GM23338 (cell line): ENCODE results near the gene AHCY. TPM values are rescaled to one million over a fixed set of nuclear protein-coding genes. Genes with fewer than 3 reads are reported as not detected.
"Not testable (repeated sequence)": the region's sequence is repeated elsewhere in the genome, so short reads cannot be mapped to it uniquely, and the experiment has no call there.

Experiments
- ATAC-seq: fragments of 200-7000 bp; cut with Tn5 transposase; 3 replicates; pipeline ENCODE4 v1.9.1; 2020
- DNase-seq: peaks from one replicate; pipeline ENCODE4 v3.0.0-alpha.2; 2015; ENCODE audit warnings: low spot score
- H2AFZ ChIP-seq: fragments of 200-600 bp; sonication (generic); 2 replicates; pipeline ENCODE4 v1.8.0; 2016; ENCODE audit warnings: antibody characterized with exemption, mild to moderate bottlenecking, moderate library complexity
- H3F3A ChIP-seq: fragments of 200-600 bp; sonication (generic); replicated peaks from 2 replicates; pipeline ENCODE4 v1.8.0; 2017; ENCODE audit warnings: antibody characterized with exemption, mixed run types, low read depth
- H3K27ac ChIP-seq: fragments of 200-600 bp; sonication (generic); 2 replicates; pipeline ENCODE4 v1.6.1; 2016; ENCODE audit warnings: low read depth
- H3K27me3 ChIP-seq: fragments of 200-600 bp; sonication (generic); 2 replicates; pipeline ENCODE4 v1.8.0; 2016; ENCODE audit warnings: mild to moderate bottlenecking, mixed run types, moderate library complexity; ENCODE audit not compliant: insufficient read depth
- H3K36me3 ChIP-seq: fragments of 200-600 bp; sonication (generic); 2 replicates; pipeline ENCODE4 v1.8.0; 2016; ENCODE audit warnings: mild to moderate bottlenecking; ENCODE audit not compliant: insufficient read depth
- H3K4me1 ChIP-seq: fragments of 200-600 bp; sonication (generic); 2 replicates; pipeline ENCODE4 v1.8.0; 2016; ENCODE audit warnings: mild to moderate bottlenecking, moderate library complexity; ENCODE audit not compliant: insufficient read depth
- H3K4me2 ChIP-seq: fragments of 200-600 bp; sonication (generic); 2 replicates; pipeline ENCODE4 v1.7.1; 2017; ENCODE audit warnings: mixed run types
- H3K4me3 ChIP-seq: fragments of 200-600 bp; sonication (generic); 2 replicates; pipeline ENCODE4 v1.6.1; 2016; ENCODE audit warnings: mixed run types
- H3K79me2 ChIP-seq: fragments of 200-600 bp; sonication (generic); replicated peaks from 2 replicates; pipeline ENCODE4 v1.8.0; 2017; ENCODE audit warnings: mild to moderate bottlenecking; ENCODE audit not compliant: insufficient read depth
- H3K9me2 ChIP-seq: fragments of 200-600 bp; sonication (generic); 2 replicates; pipeline ENCODE4 v1.8.0; 2017; ENCODE audit not compliant: insufficient read depth
- H4K20me1 ChIP-seq: fragments of 200-600 bp; sonication (generic); replicated peaks from 2 replicates; pipeline ENCODE4 v1.8.0; 2017; ENCODE audit warnings: mild to moderate bottlenecking; ENCODE audit not compliant: insufficient read depth
- H3K27ac Mint-ChIP-seq: 2 replicates; pipeline ENCODE4 v1.8.0; 2020; ENCODE audit warnings: inconsistent platforms, mild to moderate bottlenecking, moderate library complexity, mixed read lengths
- H3K27me3 Mint-ChIP-seq: 3 replicates; pipeline ENCODE4 v1.8.0; 2022; ENCODE audit warnings: low read depth, mild to moderate bottlenecking, moderate library complexity, mixed read lengths, inconsistent platforms; ENCODE audit not compliant: insufficient read depth, poor library complexity
- H3K36me3 Mint-ChIP-seq: 3 replicates; pipeline ENCODE4 v1.8.0; 2021; ENCODE audit warnings: low read depth, mild to moderate bottlenecking, inconsistent platforms, moderate library complexity, mixed read lengths
- H3K4me1 Mint-ChIP-seq: 3 replicates; pipeline ENCODE4 v1.8.0; 2020; ENCODE audit warnings: mild to moderate bottlenecking, inconsistent platforms, mixed read lengths
- H3K4me3 Mint-ChIP-seq: 3 replicates; pipeline ENCODE4 v1.8.0; 2021; ENCODE audit warnings: moderate library complexity, mild to moderate bottlenecking, inconsistent platforms, mixed read lengths
- H3K9me3 Mint-ChIP-seq: 3 replicates; pipeline ENCODE4 v1.8.0; 2020; ENCODE audit warnings: moderate library complexity, mild to moderate bottlenecking, inconsistent platforms, mixed read lengths
- CREB1 ChIP-seq: fragments of 250-450 bp; sonication (Bioruptor Pico); IDR thresholded peaks from 2 replicates; pipeline ENCODE4 v1.5.0; 2020; ENCODE audit warnings: low read depth, mild to moderate bottlenecking, moderate library complexity
- ETS1 ChIP-seq: IDR thresholded peaks from 2 replicates; pipeline ENCODE4 v1.6.1; 2016; ENCODE audit warnings: antibody characterized with exemption
- JUNB ChIP-seq: IDR thresholded peaks from one replicate; pipeline ENCODE4 v1.6.1; 2016; ENCODE audit warnings: antibody characterized with exemption; ENCODE audit not compliant: unreplicated experiment
- NANOG ChIP-seq: IDR thresholded peaks from 2 replicates; pipeline ENCODE4 v1.6.1; 2016; ENCODE audit warnings: antibody characterized with exemption, borderline replicate concordance
- REST ChIP-seq: IDR thresholded peaks from one replicate; pipeline ENCODE4 v1.6.1; 2018; ENCODE audit warnings: antibody characterized with exemption; ENCODE audit not compliant: unreplicated experiment
- STAT1 ChIP-seq: IDR thresholded peaks from one replicate; pipeline ENCODE4 v1.6.1; 2016; ENCODE audit warnings: antibody characterized with exemption; ENCODE audit not compliant: unreplicated experiment
- ZNF331 ChIP-seq: fragments of 250-450 bp; sonication (Bioruptor Pico); IDR thresholded peaks from 2 replicates; pipeline ENCODE4 v1.5.0; 2020; ENCODE audit warnings: low read depth, mild to moderate bottlenecking, moderate library complexity
- ZNF462 ChIP-seq: fragments of 250-450 bp; sonication (Bioruptor Pico); IDR thresholded peaks from 2 replicates; pipeline ENCODE4 v1.5.0; 2020; ENCODE audit warnings: mild to moderate bottlenecking, moderate library complexity
- polyA plus RNA-seq: library from polyadenylated mRNA; unstranded; fragments of >200 nt; fragmentation: Nextera tagmentation; extraction: Ambion mirVana; gene quantifications from 2 replicates; pipeline ENCODE4 v1.2.1, GENCODE V29; 2016
- total RNA-seq: library from RNA; depleted of rRNA; stranded (reverse); fragments of >200 nt; shearing (Covaris generic); gene quantifications from 2 replicates; pipeline ENCODE4 v1.2.3, GENCODE V29; 2014
- TF ChIP-seq, protein P1 (sequence below), 2 experiments: fragments of 200-600 bp in 1 of 2; sonication (generic) in 1 of 2; conservative IDR thresholded peaks; 2 replicates each; pipeline versions ENCODE4 v1.5.1 to v1.6.1; 2016 to 2017; ENCODE audit warnings: antibody characterized with exemption in 2 of 2, low read depth in 2 of 2, mild to moderate bottlenecking in 2 of 2, moderate library complexity in 1 of 2

The AHCY gene
- total and polyA plus RNA-seq, 2 experiments from 2014 or later = 138 to 423 TPM

- H3K4me3 Mint-ChIP-seq, ATAC-seq, H2AFZ ChIP-seq, H3K9me2 ChIP-seq, H3K27ac Mint-ChIP-seq, DNase-seq, H3K27ac ChIP-seq, H3F3A ChIP-seq, H3K4me3 ChIP-seq, H3K27me3 ChIP-seq, H3K4me2 ChIP-seq, H3K9me3 Mint-ChIP-seq: not testable (repeated sequence)
- peaks cover 88% of the 10 kb centered on the region for H3K79me2 ChIP-seq
- H4K20me1 ChIP-seq = peaks cover 62% of the 10 kb centered on the region
- H3K4me1 ChIP-seq = peaks cover 18% of the 10 kb centered on the region
- Mint-ChIP-seq H3K27me3 (peaks cover 13% of the 10 kb centered on the region), H3K4me1 (peaks cover 19% of the 10 kb centered on the region), H3K36me3 (peaks cover 47% of the 10 kb centered on the region)
- TF ChIP-seq, protein P1, sequence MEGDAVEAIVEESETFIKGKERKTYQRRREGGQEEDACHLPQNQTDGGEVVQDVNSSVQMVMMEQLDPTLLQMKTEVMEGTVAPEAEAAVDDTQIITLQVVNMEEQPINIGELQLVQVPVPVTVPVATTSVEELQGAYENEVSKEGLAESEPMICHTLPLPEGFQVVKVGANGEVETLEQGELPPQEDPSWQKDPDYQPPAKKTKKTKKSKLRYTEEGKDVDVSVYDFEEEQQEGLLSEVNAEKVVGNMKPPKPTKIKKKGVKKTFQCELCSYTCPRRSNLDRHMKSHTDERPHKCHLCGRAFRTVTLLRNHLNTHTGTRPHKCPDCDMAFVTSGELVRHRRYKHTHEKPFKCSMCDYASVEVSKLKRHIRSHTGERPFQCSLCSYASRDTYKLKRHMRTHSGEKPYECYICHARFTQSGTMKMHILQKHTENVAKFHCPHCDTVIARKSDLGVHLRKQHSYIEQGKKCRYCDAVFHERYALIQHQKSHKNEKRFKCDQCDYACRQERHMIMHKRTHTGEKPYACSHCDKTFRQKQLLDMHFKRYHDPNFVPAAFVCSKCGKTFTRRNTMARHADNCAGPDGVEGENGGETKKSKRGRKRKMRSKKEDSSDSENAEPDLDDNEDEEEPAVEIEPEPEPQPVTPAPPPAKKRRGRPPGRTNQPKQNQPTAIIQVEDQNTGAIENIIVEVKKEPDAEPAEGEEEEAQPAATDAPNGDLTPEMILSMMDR (conservative IDR thresholded peaks at IDR 0.05; ENCODE audit: low read depth in 2 of 2) = peak; percentile 5 to 47; a peak in 2 of 4 replicates
- peak; percentile 31; the same call in 1 of the 2 replicates for TF ChIP-seq CREB1 (CRISPR knock-in tag)
- H3K36me3 ChIP-seq = peaks cover 15% of the 10 kb centered on the region
These were observed 4.8 kb downstream of the AHCY start for GRCh38 chr20:34298294-34298784.

DNA sequence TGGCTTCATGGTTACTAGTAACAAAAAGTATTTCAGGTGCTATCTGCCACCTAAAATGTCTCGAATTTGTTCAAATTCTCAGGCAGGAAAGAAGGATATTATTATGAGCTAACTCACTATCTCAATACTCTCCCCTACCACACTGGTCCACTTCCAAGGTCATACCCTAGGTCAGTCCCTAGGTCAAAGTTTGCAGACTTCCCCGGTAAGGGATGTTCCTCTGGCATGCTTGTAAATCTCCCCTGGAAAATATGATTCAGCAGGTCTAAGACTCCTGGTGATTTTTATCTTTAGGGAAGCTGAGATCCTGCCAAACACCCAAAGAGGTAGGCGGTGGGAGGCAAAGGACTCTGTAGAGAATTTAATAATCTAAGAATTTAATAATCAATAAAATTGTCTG is 6.7 kb downstream of the AHCY start:
- DNase-seq (no peak), ATAC-seq (no peak)
- Mint-ChIP-seq H3K27me3 (peaks cover 15% of the 10 kb centered on the region), H3K9me3 (no peaks in the 10 kb centered on the region), H3K4me1 (peaks cover 9% of the 10 kb centered on the region), H3K36me3 (peaks cover 57% of the 10 kb centered on the region), H3K4me3 (no peak overlapping the region), H3K27ac (no peak overlapping the region)
- Histone ChIP-seq H3F3A (0 out of 2 replicates have a peak, but pooled peaks cover 3% of the 10 kb centered on the region), H3K79me2 (peaks cover 75% of the 10 kb centered on the region), H3K4me3 (no peak overlapping the region), H3K27me3 (no peaks in the 10 kb centered on the region), H3K36me3 (peaks cover 27% of the 10 kb centered on the region), H3K9me2 (no peaks in the 10 kb centered on the region), H3K4me1 (peaks cover 11% of the 10 kb centered on the region), H2AFZ (no peak overlapping the region), H3K27ac (no peak overlapping the region), H4K20me1 (peaks cover 62% of the 10 kb centered on the region), H3K4me2 (no peak overlapping the region)
- TF ChIP-seq NANOG (no peak), ETS1 (no peak), ZNF331 (CRISPR knock-in tag) (no peak), STAT1 (no peak), REST (no peak), ZNF462 (CRISPR knock-in tag) (no peak), CREB1 (CRISPR knock-in tag) (no peak), JUNB (no peak)
